GM10248 (cell line): ENCODE measurements around the gene KLHL10.
"Not testable (repeated sequence)": the region's sequence is repeated elsewhere in the genome, so short reads cannot be mapped to it uniquely, and the experiment has no call there.

Experiments
- CTCF ChIA-PET: fragments of 300-600 bp; sonication (Branson Sonifier 250); formaldehyde crosslinking; extraction: SDS; loops from one replicate; lab custom pipeline; 2021; ENCODE audit warnings: antibody characterized with exemption; lab: Yijun Ruan, JAX
- POLR2A ChIA-PET: fragments of 350-650 bp; sonication (Branson Sonifier 250); formaldehyde crosslinking; extraction: SDS; loops from one replicate; lab custom pipeline; 2020; ENCODE audit warnings: antibody characterized with exemption; lab: Yijun Ruan, JAX
- DNase-seq: peaks from one replicate; pipeline ENCODE4 v3.0.0; 2012; ENCODE audit errors: extremely low spot score
- TF ChIP-seq, protein P1 (sequence below): IDR thresholded peaks from 2 replicates; pipeline ENCODE4 v1.5.1; 2012; ENCODE audit warnings: mild to moderate bottlenecking, low read depth; ENCODE audit errors: extremely low read depth, missing control alignments, control extremely low read depth

KLHL10 gene

DNA sequence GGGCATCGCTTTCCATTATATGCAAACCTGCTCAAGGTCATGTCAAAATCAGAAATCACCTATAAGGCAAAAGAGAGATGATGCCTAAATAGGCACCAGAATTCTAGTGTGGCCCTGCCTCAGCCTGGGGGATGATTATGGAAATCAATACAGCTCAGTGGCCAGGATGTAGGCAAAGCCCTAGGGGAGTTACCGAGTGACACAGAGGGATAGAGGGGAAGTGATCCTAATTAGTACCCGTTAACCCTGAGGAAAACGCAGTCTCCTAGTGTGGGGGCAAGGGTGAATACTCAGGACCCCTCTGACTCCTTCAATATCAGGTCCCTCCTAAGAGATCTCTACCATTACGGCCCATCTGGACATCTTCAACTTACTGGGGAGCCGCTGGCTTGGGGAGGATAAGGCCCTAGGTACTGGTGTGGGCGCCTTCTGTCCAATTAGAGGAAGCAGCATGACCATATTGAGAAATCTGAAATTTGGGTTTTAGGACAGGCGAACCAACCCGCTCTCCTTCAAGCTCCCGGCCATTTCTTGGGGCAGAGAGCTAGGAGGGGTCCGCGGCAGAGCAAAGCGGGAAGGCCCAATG, 2.3 kb upstream of the KLHL10 start:
- DNase-seq = no peak
- TF ChIP-seq, protein P1, sequence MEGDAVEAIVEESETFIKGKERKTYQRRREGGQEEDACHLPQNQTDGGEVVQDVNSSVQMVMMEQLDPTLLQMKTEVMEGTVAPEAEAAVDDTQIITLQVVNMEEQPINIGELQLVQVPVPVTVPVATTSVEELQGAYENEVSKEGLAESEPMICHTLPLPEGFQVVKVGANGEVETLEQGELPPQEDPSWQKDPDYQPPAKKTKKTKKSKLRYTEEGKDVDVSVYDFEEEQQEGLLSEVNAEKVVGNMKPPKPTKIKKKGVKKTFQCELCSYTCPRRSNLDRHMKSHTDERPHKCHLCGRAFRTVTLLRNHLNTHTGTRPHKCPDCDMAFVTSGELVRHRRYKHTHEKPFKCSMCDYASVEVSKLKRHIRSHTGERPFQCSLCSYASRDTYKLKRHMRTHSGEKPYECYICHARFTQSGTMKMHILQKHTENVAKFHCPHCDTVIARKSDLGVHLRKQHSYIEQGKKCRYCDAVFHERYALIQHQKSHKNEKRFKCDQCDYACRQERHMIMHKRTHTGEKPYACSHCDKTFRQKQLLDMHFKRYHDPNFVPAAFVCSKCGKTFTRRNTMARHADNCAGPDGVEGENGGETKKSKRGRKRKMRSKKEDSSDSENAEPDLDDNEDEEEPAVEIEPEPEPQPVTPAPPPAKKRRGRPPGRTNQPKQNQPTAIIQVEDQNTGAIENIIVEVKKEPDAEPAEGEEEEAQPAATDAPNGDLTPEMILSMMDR = no peak
- CTCF ChIA-PET = interaction anchor here (1.0 to 2.2 kb wide), 4 partner anchors 20 to 98 kb away, joined by 3 to 12 read pairs (median 4); partner anchors contain the start of genes FKBP10 and P3H4
- POLR2A ChIA-PET = interaction anchor here (0.5 kb wide), 1 partner anchor 9 kb away, joined by 3 read pairs; no protein-coding TSS in a partner anchor

- TF ChIP-seq, protein P1 = no peak
- POLR2A ChIA-PET = no interaction called here
- peak; percentile 88 for DNase-seq
- CTCF ChIA-PET = interaction anchor here (0.9 to 2.2 kb wide), 3 partner anchors 12 to 98 kb away, joined by 5 to 12 read pairs (median 6); partner anchors contain the start of genes FKBP10 and P3H4
Observed at GRCh38 chr17:41835800-41836549, 1.6 kb upstream of the KLHL10 start, which contains the start of gene NT5C3B. NT5C3B (minus strand) TSS chr17:41836232; CDS start chr17:41836193, 39 bp downstream.

- DNase-seq = no peak
- POLR2A ChIA-PET = no interaction called here
- CTCF ChIA-PET = interaction anchor here (0.9 kb wide), 1 partner anchor 11 kb away, joined by 5 read pairs; no protein-coding TSS in a partner anchor
- TF ChIP-seq, protein P1 = no peak
Observed at GRCh38 chr17:41836550-41837196, 952 bp upstream of the KLHL10 start.

DNA sequence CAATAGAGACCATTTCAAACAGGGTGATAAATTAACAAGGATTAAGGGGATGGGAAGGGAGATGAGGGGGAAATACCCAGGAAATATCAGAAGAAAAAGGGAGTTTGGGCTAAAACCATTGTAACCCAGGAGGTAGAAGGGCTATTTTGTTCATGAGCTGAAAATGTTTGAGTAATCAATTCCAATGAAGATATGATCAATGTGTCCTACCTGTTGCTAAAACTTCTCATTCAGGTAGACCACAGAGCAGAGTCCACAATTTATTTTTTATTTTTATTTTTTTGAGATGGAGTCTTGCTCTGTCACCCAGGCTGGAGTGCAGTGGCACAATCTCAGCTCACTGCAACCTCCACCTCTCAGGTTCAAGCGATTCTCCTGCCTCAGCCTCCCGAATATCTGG, 1.8 kb downstream of the KLHL10 start:
- CTCF ChIA-PET, DNase-seq: not testable (repeated sequence)
- POLR2A ChIA-PET = interaction anchor here (0.6 kb wide), 1 partner anchor 124 kb away, joined by 3 read pairs; no protein-coding TSS in a partner anchor

GRCh38 chr17:41840781-41841180, 3.2 kb downstream of the KLHL10 start:
- CTCF ChIA-PET, POLR2A ChIA-PET, DNase-seq: not testable (repeated sequence)

GRCh38 chr17:41844971-41845370, 7.3 kb downstream of the KLHL10 start:
- no peak for DNase-seq
- TF ChIP-seq, protein P1 = no peak
- ChIA-PET CTCF (no interaction called here), POLR2A (no interaction called here)

GRCh38 chr17:41848788-41849187, 11.2 kb downstream of the KLHL10 start:
- CTCF ChIA-PET = interaction anchor here (1.1 to 1.7 kb wide), 6 partner anchors 11 to 183 kb away, joined by 3 to 5 read pairs (median 3); partner anchors contain the start of gene KLHL10
- TF ChIP-seq, protein P1 = no peak
- POLR2A ChIA-PET = no interaction called here
- no peak for DNase-seq
